Mucosa of descending colon (tissue), 3 donors: ENCODE results near the gene ALG6. TPM values are rescaled to one million over a fixed set of nuclear protein-coding genes. Genes with fewer than 3 reads are reported as not detected.
"Not testable (repeated sequence)": the region's sequence is repeated elsewhere in the genome, so short reads cannot be mapped to it uniquely, and the experiment has no call there.

Experiments
- ATAC-seq: fragments of 200-7000 bp; cut with Tn5 transposase; one replicate; pipeline ENCODE4 v1.9.1; 2020; ENCODE audit warnings: mild to moderate bottlenecking, moderate library complexity
- DNase-seq, 3 donors: peaks; one replicate each; pipeline ENCODE4 v3.0.0-alpha.2; 2020
- H3K36me3 ChIP-seq: fragments of 200-600 bp; one replicate; pipeline ENCODE4 v1.8.0; 2021; ENCODE audit warnings: low read depth, mild to moderate bottlenecking
- H3K4me1 ChIP-seq: fragments of 200-600 bp; one replicate; pipeline ENCODE4 v1.8.0; 2021; ENCODE audit warnings: low read depth, mild to moderate bottlenecking
- H3K4me3 ChIP-seq: fragments of 200-600 bp; one replicate; pipeline ENCODE4 v1.8.0; 2021; ENCODE audit warnings: mild to moderate bottlenecking
- H3K9me3 ChIP-seq: fragments of 200-600 bp; one replicate; pipeline ENCODE4 v1.8.0; 2021; ENCODE audit warnings: mild to moderate bottlenecking
- intact Hi-C, 2 donors: fragments of 100-400 bp; cut with DNase I in 1 of 2; cut with micrococcal nuclease in 1 of 2; formaldehyde crosslinking; loops; one replicate each; pipeline versions ENCODE4 v1.11.0 to v1.11.1; 2022; cut with DNase I, micrococcal nuclease
- total RNA-seq, 3 donors: library from RNA; stranded (reverse); fragmentation: NEBNext Ultra II Directional in 2 of 3; extraction: Animal tissue kit (Norgen Biotek cat#: 25700) in 2 of 3; gene quantifications; one replicate each; pipeline versions ENCODE4 v1.2.1 to v1.2.4, GENCODE V29; 2021 to 2023
- TF ChIP-seq, protein P1 (sequence below): fragments of 200-600 bp; IDR thresholded peaks from one replicate; pipeline ENCODE4 v1.8.0; 2022; ENCODE audit warnings: antibody characterized with exemption, mild to moderate bottlenecking
- donor health status: DM: no; HTN: no; CAD: no; lungs with moderate emphysema.
- donor health status: DM: no; HTN: no; CAD: no.
- donor health status: DM: no; HTN: yes; CAD: no.

Gene ALG6
- total RNA-seq, 3 donors from 2014 or later: 9.2 to 14.5 (median 13.7) TPM

- no peaks in the 10 kb centered on the region for H3K4me1 ChIP-seq
- H3K36me3 ChIP-seq: no peaks in the 10 kb centered on the region
- no peaks in the 10 kb centered on the region for H3K9me3 ChIP-seq
- DNase-seq (no peak), ATAC-seq (no peak)
- H3K4me3 ChIP-seq: no peak overlapping the region
- TF ChIP-seq, protein P1, sequence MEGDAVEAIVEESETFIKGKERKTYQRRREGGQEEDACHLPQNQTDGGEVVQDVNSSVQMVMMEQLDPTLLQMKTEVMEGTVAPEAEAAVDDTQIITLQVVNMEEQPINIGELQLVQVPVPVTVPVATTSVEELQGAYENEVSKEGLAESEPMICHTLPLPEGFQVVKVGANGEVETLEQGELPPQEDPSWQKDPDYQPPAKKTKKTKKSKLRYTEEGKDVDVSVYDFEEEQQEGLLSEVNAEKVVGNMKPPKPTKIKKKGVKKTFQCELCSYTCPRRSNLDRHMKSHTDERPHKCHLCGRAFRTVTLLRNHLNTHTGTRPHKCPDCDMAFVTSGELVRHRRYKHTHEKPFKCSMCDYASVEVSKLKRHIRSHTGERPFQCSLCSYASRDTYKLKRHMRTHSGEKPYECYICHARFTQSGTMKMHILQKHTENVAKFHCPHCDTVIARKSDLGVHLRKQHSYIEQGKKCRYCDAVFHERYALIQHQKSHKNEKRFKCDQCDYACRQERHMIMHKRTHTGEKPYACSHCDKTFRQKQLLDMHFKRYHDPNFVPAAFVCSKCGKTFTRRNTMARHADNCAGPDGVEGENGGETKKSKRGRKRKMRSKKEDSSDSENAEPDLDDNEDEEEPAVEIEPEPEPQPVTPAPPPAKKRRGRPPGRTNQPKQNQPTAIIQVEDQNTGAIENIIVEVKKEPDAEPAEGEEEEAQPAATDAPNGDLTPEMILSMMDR: no peak
- intact Hi-C loops: no loop called here
Observed at GRCh38 chr1:63342402-63342801, 25.0 kb upstream of the ALG6 start.

DNA sequence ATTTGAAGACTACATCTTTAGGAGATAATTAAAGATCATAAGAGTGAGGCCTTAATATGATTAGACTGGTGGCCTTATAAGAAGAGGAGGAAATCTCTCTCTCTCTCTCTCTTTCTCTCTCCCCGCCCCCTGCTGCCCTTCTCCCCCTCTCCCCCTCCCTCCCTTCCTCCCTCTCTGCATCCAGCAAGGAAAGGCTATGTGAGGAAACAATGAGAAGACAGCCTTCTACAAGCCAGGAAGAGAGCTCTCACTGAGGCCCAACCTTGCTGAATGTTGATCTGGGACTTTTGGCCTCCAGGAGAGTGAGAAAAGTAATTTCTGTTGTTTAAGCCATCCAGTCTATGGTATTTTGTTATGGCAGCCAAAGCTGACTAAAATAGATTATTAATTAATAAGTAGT, 23.5 kb upstream of the ALG6 start:
- ATAC-seq (no peak), DNase-seq (no peak)
- TF ChIP-seq, protein P1: no peak
- no peak overlapping the region for H3K4me3 ChIP-seq
- H3K36me3 ChIP-seq: no peaks in the 10 kb centered on the region
- no peaks in the 10 kb centered on the region for H3K4me1 ChIP-seq
- intact Hi-C loops: no loop called here
- no peaks in the 10 kb centered on the region for H3K9me3 ChIP-seq

- H3K4me3 ChIP-seq: no peak overlapping the region
- H3K36me3 ChIP-seq: no peaks in the 10 kb centered on the region
- DNase-seq: no peak
- ATAC-seq: no peak
- H3K4me1 ChIP-seq: no peaks in the 10 kb centered on the region
- intact Hi-C loops: no loop called here
- TF ChIP-seq, protein P1: no peak
- no peaks in the 10 kb centered on the region for H3K9me3 ChIP-seq
Observed at GRCh38 chr1:63350320-63350719, 17.1 kb upstream of the ALG6 start.

DNA sequence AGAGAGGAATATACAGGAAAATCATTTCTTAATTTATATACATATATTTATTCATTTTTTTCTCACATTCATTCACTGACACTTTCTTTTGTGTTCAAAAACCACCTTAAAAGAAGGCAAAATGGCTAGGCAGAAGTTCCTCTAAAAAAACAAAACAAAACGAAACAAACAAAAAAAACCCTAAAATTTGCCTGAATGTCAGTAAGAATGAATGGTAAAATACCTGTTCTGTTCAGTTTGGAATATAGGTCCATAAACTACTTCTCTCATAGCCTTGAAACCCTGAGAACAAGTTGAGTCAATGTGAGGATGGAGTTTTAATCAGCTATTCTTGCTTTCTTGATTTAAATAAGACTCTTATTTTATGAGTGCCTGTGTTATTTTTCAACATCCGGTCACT, 14.7 kb upstream of the ALG6 start:
- DNase-seq (no peak), ATAC-seq (no peak)
- no peaks in the 10 kb centered on the region for H3K4me1 ChIP-seq
- H3K36me3 ChIP-seq: no peaks in the 10 kb centered on the region
- intact Hi-C loops: no loop called here
- no peak overlapping the region for H3K4me3 ChIP-seq
- no peaks in the 10 kb centered on the region for H3K9me3 ChIP-seq
- TF ChIP-seq, protein P1: no peak

GRCh38 chr1:63356234-63356633, 11.2 kb upstream of the ALG6 start:
- H3K9me3 ChIP-seq, H3K4me1 ChIP-seq, H3K36me3 ChIP-seq, intact Hi-C loops, H3K4me3 ChIP-seq, ATAC-seq, DNase-seq: not testable (repeated sequence)

DNA sequence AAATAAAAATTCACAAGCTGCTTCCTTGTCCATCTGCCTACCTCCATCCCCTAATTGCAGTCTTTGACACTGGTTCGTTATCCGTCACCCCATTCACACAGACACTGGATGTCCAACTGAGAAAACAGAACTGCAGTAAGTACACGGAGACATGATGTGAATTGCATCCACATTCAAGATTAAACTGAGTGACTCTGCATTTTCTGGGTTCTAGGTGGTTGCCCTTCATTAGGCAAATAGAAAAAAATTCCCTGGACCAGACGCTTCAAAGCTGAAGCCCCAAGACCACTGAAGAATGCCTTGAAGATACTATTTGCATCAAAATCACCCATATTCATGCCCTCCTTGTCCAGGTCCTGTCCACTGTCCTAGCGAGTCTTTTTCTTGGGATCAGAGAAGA, 7.9 kb upstream of the ALG6 start:
- ATAC-seq: no peak

More for the DNA sequence above, 7.9 kb upstream of the ALG6 start:
- Histone ChIP-seq H3K9me3 (no peaks in the 10 kb centered on the region), H3K4me3 (no peak overlapping the region), H3K36me3 (no peaks in the 10 kb centered on the region), H3K4me1 (no peaks in the 10 kb centered on the region)
- TF ChIP-seq, protein P1: no peak
- no peak for DNase-seq
- intact Hi-C loops: no loop called here
